Stimulated activated memory B cell treated with anti-CD40 and anti-IgM and Interleukin-4, amounts not matched to agents 10 μg/mL and 1 μg/mL and 100 μg/mL, for 72 hours (primary cell): ENCODE measurements around the gene ATP10B.
"Not testable (repeated sequence)": the region's sequence is repeated elsewhere in the genome, so short reads cannot be mapped to it uniquely, and the experiment has no call there.

Experiments
- ATAC-seq: fragments of 150-1000 bp; cut with Tn5 transposase; 2 replicates; pipeline ENCODE4 v1.10.0; 2021
- H3K27ac Mint-ChIP-seq: one replicate; pipeline ENCODE4 v1.8.0; 2022; ENCODE audit warnings: mild to moderate bottlenecking, mixed read lengths
- H3K27me3 Mint-ChIP-seq: one replicate; pipeline ENCODE4 v1.8.0; 2022; ENCODE audit warnings: mixed read lengths
- H3K36me3 Mint-ChIP-seq: one replicate; pipeline ENCODE4 v1.8.0; 2022; ENCODE audit warnings: mixed read lengths
- H3K4me1 Mint-ChIP-seq: one replicate; pipeline ENCODE4 v1.8.0; 2022; ENCODE audit warnings: mixed read lengths
- H3K4me3 Mint-ChIP-seq: one replicate; pipeline ENCODE4 v1.8.0; 2022; ENCODE audit warnings: mild to moderate bottlenecking, moderate library complexity, mixed read lengths
- H3K9me3 Mint-ChIP-seq: one replicate; pipeline ENCODE4 v1.8.0; 2022; ENCODE audit warnings: mixed read lengths

ATP10B gene

DNA sequence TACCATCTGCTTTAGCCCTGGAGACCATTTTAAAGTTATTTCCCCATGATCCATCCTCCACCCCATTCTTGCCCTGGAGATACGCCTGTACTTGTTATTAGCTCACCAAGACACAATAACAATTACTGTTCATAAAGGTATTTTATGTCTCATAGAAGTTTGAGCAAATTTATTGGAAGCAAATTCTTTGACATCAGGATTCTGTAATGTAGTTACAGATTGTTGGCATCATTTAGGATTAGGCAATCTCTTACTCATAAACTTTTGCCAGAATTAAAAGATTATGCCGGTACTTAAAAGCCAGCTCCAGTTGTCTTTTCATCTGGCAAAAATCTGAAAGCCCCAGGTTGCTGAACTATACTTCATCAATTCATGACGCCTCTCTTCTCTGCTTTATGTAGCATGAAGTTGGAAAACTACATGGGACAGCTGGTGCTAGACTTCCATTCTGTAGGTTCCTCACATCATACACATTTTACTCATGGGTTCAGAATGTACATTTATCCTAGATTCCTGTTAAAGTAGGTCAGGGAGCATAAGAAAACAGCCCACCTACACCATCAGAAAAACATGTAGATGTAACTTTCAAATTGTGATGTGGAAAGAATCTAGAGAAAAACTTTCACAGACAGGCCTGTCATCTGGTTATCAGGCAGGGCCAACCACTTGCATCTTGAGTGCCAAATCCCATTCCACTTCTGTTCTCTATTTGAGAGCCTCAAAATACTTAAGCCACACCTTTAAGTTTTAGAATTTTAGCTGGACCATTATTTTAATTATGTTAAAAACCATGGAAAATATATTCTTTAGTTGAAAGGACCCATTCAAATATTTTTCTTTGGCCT is 14.0 kb downstream of the ATP10B start:
- H3K9me3 Mint-ChIP-seq = peaks cover 3% of the 10 kb centered on the region
- no peak overlapping the region for H3K27ac Mint-ChIP-seq
- no peaks in the 10 kb centered on the region for H3K27me3 Mint-ChIP-seq
- no peak for ATAC-seq
- no peaks in the 10 kb centered on the region for H3K36me3 Mint-ChIP-seq
- peaks cover 3% of the 10 kb centered on the region for H3K4me1 Mint-ChIP-seq
- H3K4me3 Mint-ChIP-seq = no peak overlapping the region

DNA sequence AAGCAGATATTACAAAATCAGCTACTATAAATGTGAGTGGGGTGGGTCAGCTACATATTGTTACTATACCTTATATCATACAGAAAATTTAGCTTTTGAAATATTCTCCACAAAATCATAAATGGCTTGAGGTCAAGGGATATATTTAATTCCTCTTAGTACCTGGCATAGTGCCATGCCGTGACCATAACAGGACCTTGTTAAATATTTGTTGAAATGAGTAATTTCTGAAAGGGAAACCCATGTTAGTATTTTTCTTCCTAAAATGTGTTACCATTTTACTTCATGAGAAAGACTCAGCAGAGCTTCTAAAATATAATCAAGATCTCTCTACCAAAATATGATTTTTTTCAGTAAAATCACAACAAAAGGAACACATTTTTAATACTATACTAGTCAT is 14.8 kb downstream of the ATP10B start:
- no peak for ATAC-seq
- Mint-ChIP-seq H3K27me3 (no peaks in the 10 kb centered on the region), H3K4me3 (no peak overlapping the region)

GRCh38 chr5:160835818-160836528 is 16.0 kb downstream of the ATP10B start:
- Mint-ChIP-seq H3K27ac (no peak overlapping the region), H3K4me3 (no peak overlapping the region), H3K4me1 (no peaks in the 10 kb centered on the region), H3K9me3 (peaks cover 7% of the 10 kb centered on the region), H3K27me3 (peaks cover 6% of the 10 kb centered on the region), H3K36me3 (no peaks in the 10 kb centered on the region)
- ATAC-seq = no peak

More for the DNA sequence above, 14.8 kb downstream of the ATP10B start:
- H3K36me3 Mint-ChIP-seq = no peaks in the 10 kb centered on the region
- H3K9me3 Mint-ChIP-seq = peaks cover 7% of the 10 kb centered on the region
- H3K4me1 Mint-ChIP-seq = no peaks in the 10 kb centered on the region
- no peak overlapping the region for H3K27ac Mint-ChIP-seq

DNA sequence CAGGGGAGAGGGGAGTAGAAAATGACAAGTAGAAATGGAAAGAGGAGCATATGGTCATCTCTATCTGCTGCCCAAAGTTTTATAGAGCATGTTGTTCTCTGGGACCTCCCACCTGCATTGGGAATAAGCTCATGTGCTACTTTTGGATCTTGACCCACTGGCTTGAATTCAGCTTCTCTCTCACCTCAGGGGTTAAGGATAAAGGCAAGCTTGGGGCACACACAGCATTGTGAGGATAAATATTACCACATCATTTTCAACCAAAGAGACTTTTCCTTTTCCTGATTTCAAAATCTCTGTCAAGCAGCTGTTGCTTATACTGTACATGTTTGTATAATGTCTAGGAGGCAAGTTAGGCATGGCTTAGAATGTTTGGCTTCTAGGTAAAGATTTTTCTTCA is 16.6 kb downstream of the ATP10B start:
- Mint-ChIP-seq H3K4me3 (no peak overlapping the region), H3K27ac (no peak overlapping the region), H3K9me3 (peaks cover 7% of the 10 kb centered on the region), H3K36me3 (no peaks in the 10 kb centered on the region), H3K27me3 (peaks cover 11% of the 10 kb centered on the region), H3K4me1 (no peaks in the 10 kb centered on the region)
- no peak for ATAC-seq

- Mint-ChIP-seq H3K27ac (no peak overlapping the region), H3K27me3 (peaks cover 11% of the 10 kb centered on the region), H3K4me3 (no peak overlapping the region), H3K9me3 (peaks cover 7% of the 10 kb centered on the region), H3K36me3 (no peaks in the 10 kb centered on the region), H3K4me1 (no peaks in the 10 kb centered on the region)
- no peak for ATAC-seq
Measured at GRCh38 chr5:160833806-160834205, 18.2 kb downstream of the ATP10B start.

GRCh38 chr5:160831801-160832200 is 20.2 kb downstream of the ATP10B start:
- H3K36me3 Mint-ChIP-seq = no peaks in the 10 kb centered on the region
- ATAC-seq = no peak
- peaks cover 12% of the 10 kb centered on the region for H3K9me3 Mint-ChIP-seq
- no peaks in the 10 kb centered on the region for H3K4me1 Mint-ChIP-seq
- peaks cover 11% of the 10 kb centered on the region for H3K27me3 Mint-ChIP-seq
- no peak overlapping the region for H3K4me3 Mint-ChIP-seq
- no peak overlapping the region for H3K27ac Mint-ChIP-seq

DNA sequence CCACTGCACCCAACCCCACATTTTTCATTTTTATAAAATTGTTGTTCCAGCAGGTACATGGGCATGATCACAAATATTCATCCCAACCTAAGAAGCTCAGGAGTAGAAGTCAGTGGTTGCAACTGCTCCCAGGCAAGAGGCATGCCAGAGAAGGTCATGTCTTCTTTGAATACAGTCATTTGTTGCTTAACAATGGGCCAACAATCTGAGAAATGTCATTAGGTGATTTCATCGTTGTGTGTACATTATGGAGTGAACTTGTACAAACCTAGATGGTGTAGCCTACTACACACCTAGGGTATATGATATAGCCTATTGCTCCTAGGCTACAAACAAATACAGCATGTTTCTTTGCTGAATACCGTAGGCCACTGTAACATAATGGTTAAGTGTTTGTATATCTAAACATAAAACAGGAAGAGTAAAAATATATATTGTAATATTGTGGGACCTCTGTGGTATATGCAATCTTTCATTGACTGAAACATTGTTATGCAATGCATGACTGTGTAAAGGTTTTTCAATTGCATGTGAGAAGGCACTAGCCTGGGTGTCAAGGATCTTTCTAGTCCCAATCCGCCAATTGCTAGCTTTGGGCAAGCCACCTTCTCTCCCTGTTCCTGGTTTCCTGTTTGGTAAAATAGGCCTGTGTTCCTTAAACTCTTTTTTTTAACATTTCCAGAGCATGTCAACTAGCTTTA is 27.6 kb downstream of the ATP10B start:
- H3K4me1 Mint-ChIP-seq = no peaks in the 10 kb centered on the region
- no peak overlapping the region for H3K4me3 Mint-ChIP-seq
- no peaks in the 10 kb centered on the region for H3K36me3 Mint-ChIP-seq
- no peak overlapping the region for H3K27ac Mint-ChIP-seq
- H3K27me3 Mint-ChIP-seq = no peaks in the 10 kb centered on the region
- H3K9me3 Mint-ChIP-seq = peaks cover 33% of the 10 kb centered on the region
- no peak for ATAC-seq

DNA sequence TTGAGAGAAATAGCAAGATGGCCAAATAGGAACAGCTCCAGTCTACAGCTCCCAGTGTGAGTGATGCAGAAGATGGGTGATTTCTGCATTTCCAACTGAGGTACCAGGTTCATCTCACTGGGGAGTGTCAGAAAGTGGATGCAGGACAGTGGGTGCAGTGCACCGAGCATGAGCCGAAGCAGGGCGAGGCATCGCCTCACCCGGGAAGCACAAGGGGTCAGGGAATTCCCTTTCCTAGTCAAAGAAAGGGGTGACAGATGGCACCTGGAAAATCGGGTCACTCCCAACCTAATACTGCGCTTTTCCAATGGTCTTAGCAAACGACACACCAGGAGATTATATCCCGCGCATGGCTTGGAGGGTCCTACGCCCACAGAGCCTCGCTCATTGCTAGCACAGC is 39.0 kb downstream of the ATP10B start:
- not testable (repeated sequence) for ATAC-seq, H3K4me1 Mint-ChIP-seq, H3K4me3 Mint-ChIP-seq, H3K27ac Mint-ChIP-seq, H3K9me3 Mint-ChIP-seq, H3K36me3 Mint-ChIP-seq
- H3K27me3 Mint-ChIP-seq = peaks cover 10% of the 10 kb centered on the region

DNA sequence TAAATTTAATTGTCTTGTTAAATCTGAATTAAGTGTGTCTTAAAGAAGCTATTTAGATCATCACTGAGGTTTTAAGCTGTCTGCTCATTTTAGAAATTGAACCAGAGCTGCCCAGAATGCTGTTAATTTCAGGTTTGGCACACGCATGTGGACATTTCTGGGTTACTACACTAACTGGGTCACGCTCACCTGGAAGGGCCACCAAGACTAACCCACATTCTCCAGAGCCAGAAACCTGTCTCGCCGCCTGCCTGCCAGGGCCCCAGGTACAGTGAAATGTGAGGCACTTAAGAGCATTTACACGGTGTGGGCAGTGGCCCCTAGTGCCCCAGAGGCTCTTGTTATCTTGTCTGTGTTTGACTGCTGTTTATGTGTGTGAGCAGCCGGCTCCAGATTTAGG is 46.6 kb downstream of the ATP10B start:
- Mint-ChIP-seq H3K4me3 (no peak overlapping the region), H3K36me3 (no peaks in the 10 kb centered on the region), H3K9me3 (no peaks in the 10 kb centered on the region), H3K27me3 (no peaks in the 10 kb centered on the region), H3K27ac (no peak overlapping the region), H3K4me1 (no peaks in the 10 kb centered on the region)
- ATAC-seq = no peak

DNA sequence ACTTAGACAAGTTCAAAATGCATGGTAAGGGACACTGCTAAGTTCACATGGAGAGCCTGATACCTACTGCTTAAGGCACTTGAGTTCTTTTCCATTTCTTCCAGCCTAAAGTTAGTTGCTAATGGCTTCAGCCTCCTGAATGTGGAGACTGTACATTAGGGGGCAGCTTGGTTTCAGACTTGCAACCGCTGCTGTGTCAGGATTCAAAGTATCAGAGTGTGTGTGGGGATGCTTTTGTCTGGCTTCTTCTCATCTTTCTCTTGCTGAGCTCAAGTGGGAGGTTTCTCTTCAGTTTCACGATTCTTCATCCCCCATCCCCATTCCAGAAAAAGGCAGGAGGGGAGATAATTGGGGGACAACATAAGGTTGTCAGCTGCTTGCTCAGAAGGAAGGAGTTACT is 49.4 kb downstream of the ATP10B start:
- Mint-ChIP-seq H3K27ac (no peak overlapping the region), H3K9me3 (no peaks in the 10 kb centered on the region), H3K36me3 (no peaks in the 10 kb centered on the region)

DNA sequence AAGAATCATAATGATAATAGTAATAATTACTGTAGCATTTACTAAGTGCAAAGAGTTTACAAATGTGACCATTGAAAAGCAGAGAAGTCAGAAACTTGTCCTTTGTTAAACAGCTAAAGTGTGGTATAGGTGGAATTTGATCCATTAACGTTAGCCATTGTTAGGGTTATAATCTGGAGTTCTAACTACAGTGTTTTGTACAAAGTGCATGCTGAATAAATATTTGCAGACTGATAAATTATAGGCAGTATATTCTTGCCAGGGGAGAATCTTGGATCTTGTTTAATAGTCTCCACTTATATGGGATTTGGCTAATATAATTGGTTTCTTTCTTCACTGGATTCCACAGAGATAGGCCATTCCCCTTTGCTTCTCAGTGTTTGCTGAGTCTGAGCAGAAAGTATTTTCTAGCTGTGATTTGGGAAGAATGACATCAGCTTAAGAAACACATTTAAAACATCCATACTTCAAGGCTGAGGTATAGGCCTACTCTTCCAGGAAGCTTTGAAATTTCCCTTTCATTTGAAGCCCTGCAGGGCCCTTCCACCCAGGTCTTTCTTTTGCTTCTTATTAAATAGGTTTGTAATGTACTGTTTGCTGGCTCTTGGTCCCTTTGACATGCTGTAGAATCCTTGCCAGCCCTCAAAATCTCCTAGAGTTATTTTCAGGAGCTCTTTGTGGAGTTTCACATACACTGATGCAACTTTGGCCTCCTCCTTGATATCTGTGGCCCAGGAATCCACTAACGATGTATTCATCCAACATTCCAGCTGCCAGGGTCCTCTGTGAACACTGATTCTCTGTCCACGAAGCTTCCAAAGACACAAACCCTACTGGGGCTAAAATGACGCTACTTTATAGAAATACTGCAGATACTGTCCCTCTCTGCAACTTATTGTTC is 51.4 kb downstream of the ATP10B start:
- peaks cover 12% of the 10 kb centered on the region for H3K27me3 Mint-ChIP-seq
- H3K27ac Mint-ChIP-seq = no peak overlapping the region
- H3K4me3 Mint-ChIP-seq = no peak overlapping the region
- H3K36me3 Mint-ChIP-seq = no peaks in the 10 kb centered on the region
- H3K4me1 Mint-ChIP-seq = peaks cover 6% of the 10 kb centered on the region
- H3K9me3 Mint-ChIP-seq = no peaks in the 10 kb centered on the region
- no peak for ATAC-seq

More for the DNA sequence above, 49.4 kb downstream of the ATP10B start:
- Mint-ChIP-seq H3K4me1 (peaks cover 6% of the 10 kb centered on the region), H3K27me3 (no peaks in the 10 kb centered on the region), H3K4me3 (no peak overlapping the region)
- ATAC-seq = no peak

- Mint-ChIP-seq H3K27ac (no peak overlapping the region), H3K4me3 (no peak overlapping the region), H3K36me3 (no peaks in the 10 kb centered on the region), H3K27me3 (peaks cover 12% of the 10 kb centered on the region), H3K4me1 (peaks cover 6% of the 10 kb centered on the region), H3K9me3 (no peaks in the 10 kb centered on the region)
- peak; percentile 63 for ATAC-seq
Measured at GRCh38 chr5:160799184-160799583, 52.8 kb downstream of the ATP10B start.

DNA sequence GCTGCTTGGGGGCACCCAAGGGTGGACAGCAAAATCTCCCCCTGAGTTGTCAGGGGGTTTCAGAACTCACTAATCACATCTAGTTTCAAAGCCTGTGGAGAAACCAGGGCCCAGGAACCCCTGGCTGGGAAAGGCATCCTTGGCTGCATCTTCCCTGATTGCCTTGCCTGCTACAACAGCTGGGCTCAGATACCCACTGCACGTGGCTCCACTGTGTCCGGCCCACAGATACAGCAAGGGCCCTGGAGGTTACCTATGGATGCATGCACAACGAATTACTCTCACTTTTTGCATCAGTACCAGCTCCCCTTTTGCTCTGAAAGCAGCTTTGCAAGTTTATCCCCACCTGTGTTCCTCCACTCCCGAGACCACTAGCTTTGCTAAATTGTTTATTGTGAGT is 55.0 kb downstream of the ATP10B start:
- ATAC-seq = no peak
- Mint-ChIP-seq H3K4me1 (peaks cover 6% of the 10 kb centered on the region), H3K4me3 (no peak overlapping the region), H3K27ac (no peak overlapping the region), H3K27me3 (peaks cover 12% of the 10 kb centered on the region), H3K9me3 (no peaks in the 10 kb centered on the region), H3K36me3 (no peaks in the 10 kb centered on the region)

DNA sequence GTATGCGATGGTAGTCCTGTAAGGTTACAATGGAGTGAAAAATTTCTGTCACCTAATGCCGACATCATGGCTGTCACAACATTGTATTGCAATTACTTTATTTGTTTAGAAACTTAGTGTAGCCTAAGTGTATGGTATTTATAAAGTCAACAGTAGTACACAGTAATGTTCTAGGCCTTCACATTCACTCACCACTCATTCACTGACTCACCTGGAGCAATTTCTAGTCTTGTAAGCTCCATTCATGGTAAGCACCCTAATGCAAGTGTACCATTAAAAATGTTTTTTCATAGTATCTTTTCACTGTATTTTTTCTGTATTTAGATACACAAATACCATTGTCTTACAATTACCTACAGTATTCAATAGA is 58.5 kb downstream of the ATP10B start:
- peaks cover 12% of the 10 kb centered on the region for H3K27me3 Mint-ChIP-seq
- H3K9me3 Mint-ChIP-seq = no peaks in the 10 kb centered on the region
- no peak overlapping the region for H3K4me3 Mint-ChIP-seq
- no peak overlapping the region for H3K27ac Mint-ChIP-seq
- no peaks in the 10 kb centered on the region for H3K4me1 Mint-ChIP-seq
- no peak for ATAC-seq
- no peaks in the 10 kb centered on the region for H3K36me3 Mint-ChIP-seq
